GM18499 (cell line): ENCODE data around the gene PLA2G2C.
"Not testable (repeated sequence)": the region's sequence is repeated elsewhere in the genome, so short reads cannot be mapped to it uniquely, and the experiment has no call there.

ENCODE experiments used
- ATAC-seq: cut with Tn5 transposase; IDR thresholded peaks from one replicate; pipeline ENCODE4 v1.9.1; 2021; ENCODE audit warnings: moderate number of reproducible peaks; ENCODE audit not compliant: insufficient read depth, unreplicated experiment

The PLA2G2C gene

DNA sequence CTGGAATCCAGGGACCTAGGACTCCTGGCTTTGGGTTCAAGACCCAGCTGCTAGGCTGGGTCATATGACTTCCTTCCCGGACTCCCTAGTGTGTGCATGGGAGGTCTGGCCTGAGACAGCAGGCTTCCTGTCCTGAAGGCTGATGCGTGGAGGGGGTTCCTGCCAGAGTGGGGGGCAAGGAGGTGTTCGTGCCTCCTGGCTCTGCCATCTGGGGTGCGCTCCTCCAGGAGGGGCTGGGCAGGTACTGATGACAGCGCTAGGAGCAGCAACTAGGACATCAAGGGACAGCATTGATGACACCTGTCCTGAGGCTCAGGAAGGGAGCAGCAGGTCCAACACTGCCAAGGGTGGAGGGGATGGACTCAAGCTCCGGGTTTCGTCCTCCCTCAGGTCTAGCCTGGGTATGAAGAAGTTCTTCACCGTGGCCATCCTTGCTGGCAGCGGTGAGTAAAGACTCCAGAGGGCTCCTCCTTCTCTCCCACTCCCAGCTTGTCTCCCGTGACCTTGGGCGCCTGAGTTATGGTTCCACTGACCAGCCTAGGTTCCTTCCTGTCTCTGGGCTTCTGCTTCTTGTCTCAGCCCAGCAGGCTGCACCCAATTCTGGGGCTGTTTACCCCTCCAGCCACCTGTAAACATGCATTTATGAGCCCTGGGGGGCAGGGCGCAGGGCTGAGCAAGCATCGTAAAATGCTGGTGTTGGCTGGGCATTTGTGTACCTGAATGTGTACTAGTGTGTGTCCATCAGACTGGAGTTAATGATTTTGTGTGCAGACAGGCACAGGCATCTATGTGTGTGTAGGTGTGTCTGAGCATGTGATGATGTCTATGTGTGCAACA, 46.3 kb downstream of the PLA2G2C start:
- ATAC-seq: no peak

DNA sequence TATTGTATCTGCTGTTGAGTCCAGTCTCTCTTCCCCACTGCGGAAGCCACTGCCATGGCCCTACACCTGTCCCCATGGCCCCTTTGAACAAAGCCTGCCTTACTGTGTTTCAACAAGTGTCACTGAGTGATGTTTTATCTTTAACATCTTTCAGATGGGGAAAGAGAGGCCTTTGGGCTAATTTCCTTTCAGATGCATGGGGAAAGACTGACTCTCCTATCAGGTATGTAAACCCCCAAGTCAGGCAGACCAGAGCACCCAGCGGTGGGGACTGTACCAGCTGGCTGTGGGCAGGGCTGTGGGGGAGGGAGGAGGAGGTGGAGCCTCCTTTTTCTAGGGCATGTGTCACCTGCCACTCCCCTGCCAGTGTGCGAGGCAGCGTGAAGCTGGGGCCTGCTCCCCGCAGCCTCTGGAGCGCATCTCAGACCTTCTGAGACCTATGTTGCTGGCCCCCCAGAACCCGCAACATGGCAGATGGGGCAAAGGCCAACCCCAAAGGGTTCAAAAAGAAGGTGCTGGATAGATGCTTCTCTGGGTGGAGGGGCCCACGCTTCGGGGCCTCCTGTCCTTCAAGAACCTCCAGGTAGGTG, 47.3 kb downstream of the PLA2G2C start, which contains the start of gene PLA2G2F:
Gene PLA2G2F (plus strand): TSS at position 363 of the 590 bp plus-strand sequence. CDS start 105 bp downstream, at position 468.
- ATAC-seq: no peak

- no peak for ATAC-seq
These were observed 48.0 kb downstream of the PLA2G2C start for GRCh38 chr1:20138346-20138745.

GRCh38 chr1:20137604-20138003, 48.7 kb downstream of the PLA2G2C start:
- no peak for ATAC-seq

DNA sequence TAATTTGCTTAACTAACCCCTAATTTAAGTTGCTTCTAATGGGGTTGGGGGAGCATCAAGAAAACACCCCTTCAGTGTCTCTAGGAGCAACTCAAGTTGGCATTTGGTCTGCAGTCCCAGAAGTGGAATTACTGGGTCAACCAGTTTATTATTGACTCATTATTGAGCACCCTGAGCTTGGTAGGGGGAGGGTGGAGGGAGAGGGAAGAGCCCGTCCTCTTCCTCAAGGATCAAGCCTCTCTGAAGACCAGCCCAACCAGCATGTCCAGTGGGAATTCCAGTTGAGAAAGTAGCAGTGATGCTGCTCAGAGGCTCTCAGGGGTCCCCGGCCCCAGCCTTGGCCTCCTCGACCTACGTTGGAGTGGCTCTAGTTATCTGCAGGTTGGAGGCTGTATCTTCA, 49.3 kb downstream of the PLA2G2C start:
- ATAC-seq: no peak

GRCh38 chr1:20136249-20136648, 50.1 kb downstream of the PLA2G2C start:
- ATAC-seq: no peak

DNA sequence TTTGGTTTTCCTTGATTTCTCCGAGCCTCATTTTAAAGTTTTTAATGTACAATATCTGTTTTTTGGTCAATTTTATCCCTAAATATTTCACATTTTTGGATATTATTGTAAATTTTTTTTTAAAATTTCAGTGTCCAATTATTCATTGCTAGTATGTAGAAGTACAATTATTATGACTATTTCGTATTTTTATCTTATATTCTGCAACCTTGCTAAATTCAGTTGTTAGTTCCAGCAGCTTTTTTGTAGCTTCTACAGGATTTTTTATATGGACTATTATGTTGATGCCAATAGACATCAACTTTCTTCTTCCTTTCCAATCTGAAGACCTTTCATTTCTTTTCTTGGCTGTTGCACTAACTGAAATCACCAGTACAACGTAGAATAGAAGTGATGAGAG, 51.3 kb downstream of the PLA2G2C start:
- ATAC-seq: no peak

GRCh38 chr1:20130518-20130917, 55.8 kb downstream of the PLA2G2C start:
- not testable (repeated sequence) for ATAC-seq

GRCh38 chr1:20126806-20127440, 59.4 kb downstream of the PLA2G2C start:
- ATAC-seq: no peak

GRCh38 chr1:20126041-20126805, 60.1 kb downstream of the PLA2G2C start:
- no peak for ATAC-seq

- ATAC-seq: no peak
These were observed 61.2 kb downstream of the PLA2G2C start for GRCh38 chr1:20125100-20125499.

- no peak for ATAC-seq
These were observed 61.8 kb downstream of the PLA2G2C start for GRCh38 chr1:20124456-20125057.

- no peak for ATAC-seq
These were observed 62.4 kb downstream of the PLA2G2C start for GRCh38 chr1:20123722-20124455.

GRCh38 chr1:20120796-20121195, 65.5 kb downstream of the PLA2G2C start:
- ATAC-seq: no peak

DNA sequence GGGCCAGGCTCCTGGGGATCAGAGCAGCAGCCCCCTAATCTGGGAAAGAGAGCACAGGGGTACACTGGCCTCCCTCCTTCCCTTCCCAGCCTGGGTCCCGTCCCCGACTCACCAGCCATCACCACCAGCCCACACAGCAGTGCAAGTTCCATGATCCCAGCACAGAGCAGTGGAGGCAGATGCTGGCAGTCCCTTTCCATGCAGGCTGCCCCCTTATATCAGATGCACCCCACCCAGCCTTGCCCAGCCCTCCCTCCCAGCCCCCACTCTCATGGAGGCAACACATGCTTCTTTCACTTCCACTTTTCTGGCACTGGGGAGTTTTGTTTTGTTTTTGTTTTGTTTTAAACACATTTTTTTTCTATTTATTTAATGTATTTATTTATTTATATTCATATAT, 67.0 kb downstream of the PLA2G2C start, which contains the start of gene PLA2G2D:
Gene PLA2G2D (minus strand): TSS at position 190 of the 400 bp plus-strand sequence. CDS start 38 bp downstream, at position 152.
- ATAC-seq: no peak

GRCh38 chr1:20117236-20117635, 69.1 kb downstream of the PLA2G2C start:
- ATAC-seq: no peak

GRCh38 chr1:20115916-20116315, 70.4 kb downstream of the PLA2G2C start:
- no peak for ATAC-seq

DNA sequence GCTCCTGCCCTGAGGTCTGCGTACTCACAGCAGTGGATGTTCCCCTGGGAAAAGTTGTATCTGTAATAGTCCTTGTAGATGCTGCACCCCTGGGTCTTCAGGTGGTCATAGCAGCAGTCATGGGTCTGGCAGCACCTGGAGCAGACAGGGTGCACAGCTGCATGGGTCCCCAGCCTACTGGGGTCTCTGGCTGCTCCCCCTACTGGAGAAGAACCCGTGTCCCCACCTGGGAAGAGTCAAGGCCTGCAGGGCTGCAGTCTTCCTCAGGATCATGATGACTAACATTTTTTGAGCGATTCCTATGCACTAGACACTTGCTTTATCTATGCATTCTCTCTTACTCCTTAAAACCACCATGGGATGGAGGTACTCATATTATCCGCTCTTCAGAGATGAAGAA, 70.8 kb downstream of the PLA2G2C start:
- ATAC-seq: no peak

DNA sequence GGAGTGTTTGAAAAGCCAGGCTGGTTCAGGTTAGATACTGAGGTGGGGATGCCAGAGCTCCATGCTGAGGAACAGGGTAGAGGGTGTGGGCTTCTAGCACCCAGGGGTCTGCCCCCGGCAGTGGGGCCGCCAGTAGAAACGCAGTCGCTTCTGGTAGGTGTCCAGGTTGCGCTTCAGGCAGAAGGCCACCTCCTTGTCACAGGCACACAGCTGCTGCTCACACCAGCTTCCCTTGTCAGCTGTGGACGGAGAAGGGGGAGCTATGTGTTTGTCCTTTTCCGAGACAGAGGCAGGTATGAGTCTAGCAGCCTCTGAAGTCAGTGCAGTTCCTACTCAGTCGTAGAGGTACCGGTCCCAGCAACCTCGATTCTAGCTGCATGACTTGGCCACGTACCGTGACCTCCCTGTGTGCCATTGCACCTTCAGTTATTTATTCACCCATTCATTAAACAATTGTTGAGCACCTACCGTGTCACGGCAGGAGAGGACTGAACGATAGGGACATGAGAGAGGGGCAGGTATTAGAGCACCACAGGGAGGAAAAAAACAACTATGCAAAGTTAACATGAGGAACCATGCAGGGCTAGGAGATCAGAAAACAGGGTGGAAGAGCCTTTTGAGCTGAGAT, 72.2 kb downstream of the PLA2G2C start:
- ATAC-seq: no peak
